Bronchial epithelial cell (primary cell): Measurements from ENCODE around the gene NHLH1. TPM values are rescaled to one million over a fixed set of nuclear protein-coding genes. Genes with fewer than 3 reads are reported as not detected.

Source experiments
- DNase-seq: peaks from one replicate; pipeline ENCODE4 v3.0.0-alpha.2; 2010; ENCODE audit warnings: low read depth
- FAIRE-seq: peaks from 2 replicates; lab custom pipeline; 2011; peaks lifted over from hg19 to GRCh38; lab: Jason Lieb, UNC
- H3K27me3 ChIP-seq: 2 replicates; pipeline ENCODE4 v1.5.1; 2011; ENCODE audit warnings: low read length; ENCODE audit not compliant: control insufficient read depth, insufficient read depth
- H3K36me3 ChIP-seq: 2 replicates; pipeline ENCODE4 v1.5.1; 2011; ENCODE audit warnings: low read length; ENCODE audit not compliant: control insufficient read depth, insufficient read depth
- H3K4me3 ChIP-seq: 2 replicates; pipeline ENCODE4 v1.5.1; 2011; ENCODE audit warnings: mild to moderate bottlenecking, low read depth, low read length, control low read depth
- total RNA-seq: library from RNA; depleted of rRNA; stranded (reverse); fragments of >200 nt; gene quantifications from 2 replicates; pipeline ENCODE4 v1.2.1, GENCODE V29; 2014
- TF ChIP-seq, protein P1 (sequence below): IDR thresholded peaks from 2 replicates; pipeline ENCODE4 v1.5.1; 2011; ENCODE audit warnings: mild to moderate bottlenecking, moderate library complexity, low read length, control low read depth, inconsistent platforms; ENCODE audit not compliant: insufficient read depth, severe bottlenecking

Gene NHLH1
- total RNA-seq, 1 donor from 2014 or later: not detected

DNA sequence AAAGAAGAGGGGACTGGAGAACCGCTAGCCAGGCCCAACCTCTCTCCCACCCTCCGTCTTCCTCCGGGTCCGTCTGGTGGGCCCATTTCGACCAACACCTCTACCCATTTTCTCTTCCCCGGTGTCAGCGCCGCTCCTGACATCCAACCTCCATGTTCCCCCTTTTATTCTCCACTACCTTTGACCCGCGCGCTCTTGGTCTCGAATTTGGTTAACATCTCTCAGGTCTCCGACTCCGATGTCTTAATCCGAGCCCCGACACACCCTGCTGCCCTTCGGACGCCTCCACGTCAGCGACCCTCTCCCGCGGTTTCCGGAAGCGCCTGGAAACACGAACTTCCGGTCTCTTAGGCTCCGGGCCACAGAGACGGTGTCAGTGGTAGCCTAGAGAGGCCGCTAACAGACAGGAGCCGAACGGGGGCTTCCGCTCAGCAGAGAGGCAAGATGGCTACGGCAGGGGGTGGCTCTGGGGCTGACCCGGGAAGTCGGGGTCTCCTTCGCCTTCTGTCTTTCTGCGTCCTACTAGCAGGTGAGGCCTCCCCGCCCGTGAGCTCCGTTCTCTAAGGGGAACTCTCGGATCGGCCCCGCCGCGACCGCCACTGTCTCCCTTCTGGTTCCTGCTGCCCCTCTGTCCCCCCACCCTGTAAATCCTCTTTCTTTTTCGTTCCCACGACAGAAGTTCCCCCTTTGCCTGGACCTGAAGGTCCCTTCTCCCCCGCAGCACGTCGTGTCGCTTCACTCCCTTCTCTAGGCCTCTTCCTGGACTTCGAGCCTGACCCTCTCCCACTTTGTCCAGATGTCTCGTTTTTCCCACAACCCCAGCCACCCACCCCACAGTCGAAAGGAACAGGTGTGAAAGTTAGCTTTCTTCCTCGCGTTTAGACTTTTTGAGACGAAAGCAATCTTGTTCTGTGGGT is 23.7 kb upstream of the NHLH1 start, which contains the start of the genes COPA and NCSTN:
Gene COPA (minus strand): TSS at position 298 of the 917 bp plus-strand sequence. CDS start 80 bp downstream, at position 218.
Gene NCSTN (plus strand): TSS at position 431 of the 917 bp plus-strand sequence. CDS start 14 bp downstream, at position 445.
- Histone ChIP-seq H3K27me3 (no peaks in the 10 kb centered on the region), H3K36me3 (peaks cover 14% of the 10 kb centered on the region), H3K4me3 (peak within 1 kb of the TSS; percentile 92)
- FAIRE-seq (no peak), DNase-seq (peak; percentile 89)
- TF ChIP-seq, protein P1, sequence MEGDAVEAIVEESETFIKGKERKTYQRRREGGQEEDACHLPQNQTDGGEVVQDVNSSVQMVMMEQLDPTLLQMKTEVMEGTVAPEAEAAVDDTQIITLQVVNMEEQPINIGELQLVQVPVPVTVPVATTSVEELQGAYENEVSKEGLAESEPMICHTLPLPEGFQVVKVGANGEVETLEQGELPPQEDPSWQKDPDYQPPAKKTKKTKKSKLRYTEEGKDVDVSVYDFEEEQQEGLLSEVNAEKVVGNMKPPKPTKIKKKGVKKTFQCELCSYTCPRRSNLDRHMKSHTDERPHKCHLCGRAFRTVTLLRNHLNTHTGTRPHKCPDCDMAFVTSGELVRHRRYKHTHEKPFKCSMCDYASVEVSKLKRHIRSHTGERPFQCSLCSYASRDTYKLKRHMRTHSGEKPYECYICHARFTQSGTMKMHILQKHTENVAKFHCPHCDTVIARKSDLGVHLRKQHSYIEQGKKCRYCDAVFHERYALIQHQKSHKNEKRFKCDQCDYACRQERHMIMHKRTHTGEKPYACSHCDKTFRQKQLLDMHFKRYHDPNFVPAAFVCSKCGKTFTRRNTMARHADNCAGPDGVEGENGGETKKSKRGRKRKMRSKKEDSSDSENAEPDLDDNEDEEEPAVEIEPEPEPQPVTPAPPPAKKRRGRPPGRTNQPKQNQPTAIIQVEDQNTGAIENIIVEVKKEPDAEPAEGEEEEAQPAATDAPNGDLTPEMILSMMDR: peak; percentile 21

DNA sequence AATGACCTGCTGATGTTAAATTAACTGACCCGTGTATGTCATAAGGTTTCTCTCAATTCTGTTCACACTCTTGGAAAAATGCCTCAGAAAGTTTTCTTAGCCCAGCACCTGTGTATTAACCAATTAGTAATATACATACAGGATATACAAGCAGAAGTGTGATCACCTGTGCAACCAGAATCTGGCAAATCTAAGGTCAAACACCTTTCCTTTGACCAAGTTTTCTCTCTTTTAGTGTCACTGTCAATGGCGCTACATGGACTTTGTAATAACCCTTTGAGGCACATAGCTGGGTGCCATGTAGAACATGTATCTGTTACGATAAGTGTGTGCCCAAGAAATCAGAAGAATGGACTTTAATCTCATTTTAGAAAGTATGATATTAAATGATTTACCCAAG is 22.6 kb upstream of the NHLH1 start:
- DNase-seq (no peak), FAIRE-seq (no peak)
- Histone ChIP-seq H3K36me3 (peaks cover 11% of the 10 kb centered on the region), H3K27me3 (no peaks in the 10 kb centered on the region), H3K4me3 (peak overlapping the region; percentile 92)
- TF ChIP-seq, protein P1: no peak

GRCh38 chr1:160344936-160345335 is 21.9 kb upstream of the NHLH1 start:
- TF ChIP-seq, protein P1: no peak
- peaks cover 13% of the 10 kb centered on the region for H3K36me3 ChIP-seq
- H3K27me3 ChIP-seq: no peaks in the 10 kb centered on the region
- no peak for DNase-seq
- H3K4me3 ChIP-seq: no peak overlapping the region
- FAIRE-seq: no peak

DNA sequence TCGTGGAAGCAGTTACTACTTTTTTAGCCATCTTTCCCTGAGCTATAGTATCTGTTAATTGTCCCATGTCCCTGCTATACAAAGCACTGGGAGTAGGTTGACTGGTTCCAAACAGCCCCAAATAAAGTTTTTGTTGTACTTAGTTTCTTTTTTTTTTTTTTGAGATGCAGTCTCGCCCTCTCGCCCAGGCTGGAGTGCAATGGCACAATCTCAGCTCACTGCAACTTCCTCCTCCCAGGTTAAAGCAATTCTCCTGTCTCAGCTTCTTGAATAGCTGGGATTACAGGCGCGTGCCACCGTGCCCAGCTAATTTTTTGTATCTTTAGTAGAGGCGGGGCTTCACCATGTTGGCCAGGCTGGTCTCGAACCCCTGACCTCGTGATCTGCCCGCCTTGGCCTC is 20.4 kb upstream of the NHLH1 start:
- Histone ChIP-seq H3K27me3 (no peaks in the 10 kb centered on the region), H3K4me3 (no peak overlapping the region), H3K36me3 (peaks cover 19% of the 10 kb centered on the region)
- no peak for FAIRE-seq
- no peak for DNase-seq
- TF ChIP-seq, protein P1: no peak

DNA sequence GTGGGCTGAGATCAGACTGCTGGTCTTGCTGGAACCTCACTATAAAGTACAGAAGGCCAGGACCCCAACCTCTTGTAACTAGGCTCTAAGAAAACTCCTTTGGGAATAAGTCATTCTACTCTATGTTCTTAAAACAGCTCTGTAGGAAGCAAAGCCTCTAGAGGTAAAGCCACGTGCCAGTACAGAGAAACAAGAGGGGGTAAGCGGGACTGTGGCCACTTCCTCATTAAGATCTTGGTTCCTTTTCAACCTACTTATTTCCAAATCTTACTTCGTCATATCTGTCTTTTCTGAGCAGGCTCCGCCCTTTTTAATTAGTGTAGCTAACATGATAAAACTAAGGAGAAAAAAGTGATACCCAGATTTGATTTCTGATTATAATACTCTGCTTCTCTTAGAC is 19.9 kb upstream of the NHLH1 start:
- no peaks in the 10 kb centered on the region for H3K27me3 ChIP-seq
- H3K36me3 ChIP-seq: peaks cover 19% of the 10 kb centered on the region
- no peak for DNase-seq
- no peak for FAIRE-seq
- TF ChIP-seq, protein P1: no peak
- no peak overlapping the region for H3K4me3 ChIP-seq
